HEK293T (cell line): ENCODE measurements around the gene DNASE2B.
"Not testable (repeated sequence)": the region's sequence is repeated elsewhere in the genome, so short reads cannot be mapped to it uniquely, and the experiment has no call there.

Experiments
- CTCF ChIA-PET: fragments of 350-600 bp; formaldehyde crosslinking; extraction: SDS; loops from one replicate; lab custom pipeline; 2021; ENCODE audit warnings: antibody characterized with exemption, inconsistent platforms; lab: Yijun Ruan, JAX
- POLR2A ChIA-PET: fragments of 350-600 bp; formaldehyde crosslinking; extraction: SDS; loops from one replicate; lab custom pipeline; 2020; ENCODE audit warnings: antibody characterized with exemption, inconsistent platforms; lab: Yijun Ruan, JAX
- DNase-seq: peaks from one replicate; pipeline ENCODE4 v3.0.0; 2012; ENCODE audit warnings: mixed read lengths; ENCODE audit errors: extremely low spot score
- ARNT ChIP-seq: fragments of 450-650 bp; IDR thresholded peaks from 2 replicates; pipeline ENCODE4 v1.6.1; 2017; ENCODE audit warnings: mild to moderate bottlenecking
- BHLHE40 ChIP-seq: fragments of 450-650 bp; IDR thresholded peaks from 2 replicates; pipeline ENCODE4 v1.6.1; 2016; ENCODE audit warnings: mild to moderate bottlenecking, moderate library complexity, borderline replicate concordance
- CTBP1 ChIP-seq: fragments of 450-650 bp; IDR thresholded peaks from 2 replicates; pipeline ENCODE4 v1.6.1; 2016; ENCODE audit warnings: borderline replicate concordance
- ELF4 ChIP-seq: fragments of 450-650 bp; IDR thresholded peaks from 2 replicates; pipeline ENCODE4 v1.6.1; 2017; ENCODE audit warnings: antibody characterized with exemption
- FOXA1 ChIP-seq: fragments of 450-650 bp; IDR thresholded peaks from 2 replicates; pipeline ENCODE4 v1.6.1; 2016; ENCODE audit warnings: mild to moderate bottlenecking
- FOXK2 ChIP-seq: fragments of 450-650 bp; IDR thresholded peaks from 2 replicates; pipeline ENCODE4 v1.6.1; 2016; ENCODE audit warnings: mild to moderate bottlenecking
- FOXM1 ChIP-seq: fragments of 450-650 bp; IDR thresholded peaks from 2 replicates; pipeline ENCODE4 v1.6.1; 2017; ENCODE audit warnings: mild to moderate bottlenecking, borderline replicate concordance
- HDGF ChIP-seq: fragments of 450-650 bp; IDR thresholded peaks from 2 replicates; pipeline ENCODE4 v1.6.1; 2017; ENCODE audit warnings: antibody characterized with exemption, borderline replicate concordance
- L3MBTL2 ChIP-seq: fragments of 450-650 bp; conservative IDR thresholded peaks from 2 replicates; pipeline ENCODE4 v1.6.1; 2016; ENCODE audit warnings: mild to moderate bottlenecking
- LEF1 ChIP-seq: fragments of 450-650 bp; IDR thresholded peaks from 2 replicates; pipeline ENCODE4 v1.6.1; 2017; ENCODE audit warnings: mild to moderate bottlenecking, borderline replicate concordance
- NFRKB ChIP-seq: fragments of 450-650 bp; IDR thresholded peaks from 2 replicates; pipeline ENCODE4 v1.6.1; 2016; ENCODE audit warnings: mild to moderate bottlenecking, moderate library complexity
- PKNOX1 ChIP-seq: fragments of 450-650 bp; IDR thresholded peaks from 2 replicates; pipeline ENCODE4 v1.6.1; 2016
- SP1 ChIP-seq: fragments of 450-650 bp; IDR thresholded peaks from 2 replicates; pipeline ENCODE4 v1.6.1; 2017
- SUZ12 ChIP-seq: fragments of 450-650 bp; IDR thresholded peaks from 2 replicates; pipeline ENCODE4 v1.6.1; 2016; ENCODE audit warnings: mild to moderate bottlenecking
- TARDBP ChIP-seq: fragments of 450-650 bp; IDR thresholded peaks from 2 replicates; pipeline ENCODE4 v1.6.1; 2016
- ZNF384 ChIP-seq: fragments of 450-650 bp; IDR thresholded peaks from 2 replicates; pipeline ENCODE4 v1.6.1; 2016

DNASE2B gene

GRCh38 chr1:84434081-84434769 is 35.9 kb downstream of the DNASE2B start:
- POLR2A ChIA-PET: no interaction called here
- CTCF ChIA-PET: interaction anchor here (0.6 to 1.7 kb wide), 7 partner anchors 169 to 500 kb away, joined by 3 to 5 read pairs (median 4); no protein-coding TSS in a partner anchor
- TF ChIP-seq NFRKB (no peak), LEF1 (no peak), SUZ12 (no peak), ZNF384 (no peak), SP1 (no peak), ARNT (no peak), PKNOX1 (no peak), TARDBP (no peak), HDGF (no peak), FOXA1 (no peak), FOXM1 (no peak), BHLHE40 (no peak), CTBP1 (no peak), L3MBTL2 (no peak), ELF4 (no peak)
- DNase-seq: no peak

GRCh38 chr1:84434801-84435549 is 36.7 kb downstream of the DNASE2B start:
- no peak for DNase-seq
- CTCF ChIA-PET: interaction anchor here (0.6 to 1.7 kb wide), 3 partner anchors 169 to 323 kb away, joined by 3 to 5 read pairs (median 4); no protein-coding TSS in a partner anchor
- POLR2A ChIA-PET: no interaction called here
- TF ChIP-seq ELF4 (no peak), LEF1 (no peak), ZNF384 (no peak), FOXM1 (no peak), SP1 (no peak), BHLHE40 (no peak), ARNT (no peak), NFRKB (no peak), FOXK2 (no peak)

- no peak for TF ChIP-seq LEF1
- no peak for TF ChIP-seq CTBP1
- no peak for TF ChIP-seq FOXA1
- no peak for TF ChIP-seq NFRKB
- TF ChIP-seq TARDBP: no peak
- no peak for DNase-seq
- POLR2A ChIA-PET: interaction anchor here (1.9 kb wide), 1 partner anchor 69 kb away, joined by 4 read pairs; the partner anchor contains the start of genes GNG5 and SPATA1
- CTCF ChIA-PET: interaction anchor here (0.6 kb wide), 1 partner anchor 632 kb away, joined by 3 read pairs; no protein-coding TSS in a partner anchor
These were observed 38.8 kb downstream of the DNASE2B start for GRCh38 chr1:84436876-84437655.

GRCh38 chr1:84442256-84442655 is 44.0 kb downstream of the DNASE2B start:
- CTCF ChIA-PET: interaction anchor here (0.6 to 1.0 kb wide), 4 partner anchors 19 to 340 kb away, joined by 3 to 4 read pairs (median 3); no protein-coding TSS in a partner anchor
- POLR2A ChIA-PET: interaction anchor here (0.9 kb wide), 1 partner anchor 311 kb away, joined by 3 read pairs; no protein-coding TSS in a partner anchor
- DNase-seq: peak; percentile 27
- TF ChIP-seq ELF4 (no peak), NFRKB (no peak), PKNOX1 (no peak), SP1 (no peak), SUZ12 (no peak), FOXK2 (no peak), CTBP1 (no peak), ZNF384 (no peak), HDGF (no peak), L3MBTL2 (no peak), FOXA1 (no peak), FOXM1 (no peak)

- POLR2A ChIA-PET, DNase-seq: not testable (repeated sequence)
- CTCF ChIA-PET: interaction anchor here (0.6 to 1.0 kb wide), 3 partner anchors 162 to 339 kb away, joined by 3 to 4 read pairs (median 3); no protein-coding TSS in a partner anchor
These were observed 44.7 kb downstream of the DNASE2B start for GRCh38 chr1:84442747-84443646.

GRCh38 chr1:84448704-84449103 is 50.4 kb downstream of the DNASE2B start:
- POLR2A ChIA-PET: not testable (repeated sequence)
- CTCF ChIA-PET: interaction anchor here (0.7 kb wide), 1 partner anchor 282 kb away, joined by 3 read pairs; no protein-coding TSS in a partner anchor

More at GRCh38 chr1:84448704-84449103, 50.4 kb downstream of the DNASE2B start:
- DNase-seq: not testable (repeated sequence)
